ENCODE results near the gene PLSCR4. TPM values are rescaled to one million over a fixed set of nuclear protein-coding genes. Genes with fewer than 3 reads are reported as not detected.

The PLSCR4 gene
- total and polyA plus RNA-seq, 4 donors, result 19.5 to 56.4 (median 34.9) TPM

GRCh38 chr3:146153429-146153828 is 97.5 kb downstream of the PLSCR4 start:
- no peak for DNase-seq (ENCODE audit: low spot score)
- TF ChIP-seq ATF3 (IDR thresholded peaks at IDR 0.05) (no peak), YY1 (IDR thresholded peaks at IDR 0.05) (no peak), ZBTB33 (IDR thresholded peaks at IDR 0.05) (no peak), FOXA2 (IDR thresholded peaks at IDR 0.05) (no peak), GABPA (IDR thresholded peaks at IDR 0.05 in 1 of 2, conservative IDR thresholded peaks at IDR 0.05 in 1 of 2) (no peak), NR2F2 (IDR thresholded peaks at IDR 0.05) (no peak), REST (IDR thresholded peaks at IDR 0.05) (no peak), EGR1 (IDR thresholded peaks at IDR 0.05; ENCODE audit: low read depth in 2 of 2) (no peak), RAD21 (IDR thresholded peaks at IDR 0.05) (no peak)
- H3K4me1 ChIP-seq (ENCODE audit: control insufficient read depth in 4 of 4, insufficient read depth in 4 of 4, low read length in 3 of 4), result peaks cover 9 to 66% (median 44%) of the 10 kb centered on the region in 4 donors
- H3K36me3 ChIP-seq (ENCODE audit: control insufficient read depth in 4 of 4, insufficient read depth in 3 of 4, low read depth in 1 of 4, low read length in 3 of 4), result peaks cover 0 to 4% (median 0%) of the 10 kb centered on the region in 4 donors
- 49% methylated on average over 4 of the region's 4 CpGs for WGBS
- H3K27me3 ChIP-seq (ENCODE audit: control insufficient read depth in 4 of 4, insufficient read depth in 4 of 4, low read length in 3 of 4), result no peaks in the 10 kb centered on the region
- no peak overlapping the region for H3K27ac ChIP-seq (ENCODE audit: low read depth in 1 of 2, low read length in 2 of 2)
- H3K9me3 ChIP-seq (ENCODE audit: control insufficient read depth in 4 of 4, low read length in 3 of 4), result no peaks in the 10 kb centered on the region
- no peak overlapping the region for H3K9ac ChIP-seq (ENCODE audit: low read depth in 1 of 2, low read length in 2 of 2)
- no peak overlapping the region for H3K4me3 ChIP-seq (ENCODE audit: low read depth in 1 of 3, low read length in 3 of 3)

GRCh38 chr3:146152834-146153233 is 98.1 kb downstream of the PLSCR4 start:
- WGBS, result 77% methylated on average over 6 of the region's 6 CpGs
- DNase-seq (ENCODE audit: low spot score), result no peak
- no peaks in the 10 kb centered on the region for H3K27me3 ChIP-seq (ENCODE audit: control insufficient read depth in 4 of 4, insufficient read depth in 4 of 4, low read length in 3 of 4)
- H3K27ac ChIP-seq (ENCODE audit: low read depth in 1 of 2, low read length in 2 of 2), result peak overlapping the region in 1 of 2 donors; percentile 16
- H3K4me1 ChIP-seq (ENCODE audit: control insufficient read depth in 4 of 4, insufficient read depth in 4 of 4, low read length in 3 of 4), result peaks cover 9 to 60% (median 44%) of the 10 kb centered on the region in 4 donors
- no peak overlapping the region for H3K9ac ChIP-seq (ENCODE audit: low read depth in 1 of 2, low read length in 2 of 2)
- peaks cover 0 to 4% (median 0%) of the 10 kb centered on the region in 4 donors for H3K36me3 ChIP-seq (ENCODE audit: control insufficient read depth in 4 of 4, insufficient read depth in 3 of 4, low read depth in 1 of 4, low read length in 3 of 4)
- no peak for TF ChIP-seq SP1 (IDR thresholded peaks at IDR 0.05)
- no peak for TF ChIP-seq HNF4G (IDR thresholded peaks at IDR 0.05)
- H3K4me3 ChIP-seq (ENCODE audit: low read depth in 1 of 3, low read length in 3 of 3), result no peak overlapping the region
- no peaks in the 10 kb centered on the region for H3K9me3 ChIP-seq (ENCODE audit: control insufficient read depth in 4 of 4, low read length in 3 of 4)

- Histone ChIP-seq H3K9ac (ENCODE audit: low read depth in 1 of 2, low read length in 2 of 2) (no peak overlapping the region), H3K27ac (ENCODE audit: low read depth in 1 of 2, low read length in 2 of 2) (peak overlapping the region in 1 of 2 donors; percentile 58), H3K9me3 (ENCODE audit: control insufficient read depth in 4 of 4, low read length in 3 of 4) (no peaks in the 10 kb centered on the region), H3K4me1 (ENCODE audit: control insufficient read depth in 4 of 4, insufficient read depth in 4 of 4, low read length in 3 of 4) (peaks cover 2 to 30% (median 18%) of the 10 kb centered on the region in 4 donors), H3K27me3 (ENCODE audit: control insufficient read depth in 4 of 4, insufficient read depth in 4 of 4, low read length in 3 of 4) (no peaks in the 10 kb centered on the region), H3K36me3 (ENCODE audit: control insufficient read depth in 4 of 4, insufficient read depth in 3 of 4, low read depth in 1 of 4, low read length in 3 of 4) (peaks cover 0 to 4% (median 0%) of the 10 kb centered on the region in 4 donors), H3K4me3 (ENCODE audit: low read depth in 1 of 3, low read length in 3 of 3) (no peak overlapping the region)
- DNase-seq (ENCODE audit: low spot score), result no peak
- TF ChIP-seq CTCF (IDR thresholded peaks at IDR 0.05; ENCODE audit: low read depth, low read length, missing input control) (peak; percentile 13), FOXA2 (IDR thresholded peaks at IDR 0.05) (no peak), RAD21 (IDR thresholded peaks at IDR 0.05) (peak; percentile 40 to 56), ATF3 (IDR thresholded peaks at IDR 0.05) (no peak), EGR1 (IDR thresholded peaks at IDR 0.05; ENCODE audit: low read depth in 2 of 2) (no peak), REST (IDR thresholded peaks at IDR 0.05) (no peak), HNF4G (IDR thresholded peaks at IDR 0.05) (no peak), HNF4A (conservative IDR thresholded peaks at IDR 0.05) (peak; percentile 13 to 60), GABPA (IDR thresholded peaks at IDR 0.05 in 1 of 2, conservative IDR thresholded peaks at IDR 0.05 in 1 of 2) (no peak), NR2F2 (IDR thresholded peaks at IDR 0.05) (no peak), RXRA (IDR thresholded peaks at IDR 0.05) (no peak)
- WGBS, result 75% methylated on average over 1 of the region's 1 CpG
Observed at GRCh38 chr3:146148468-146148931, 102.4 kb downstream of the PLSCR4 start.
